Thoracic aorta (tissue), 2 donors: Measurements from ENCODE around the gene KIF1A. TPM values are rescaled to one million over a fixed set of nuclear protein-coding genes. Genes with fewer than 3 reads are reported as not detected.
"Not testable (repeated sequence)": the region's sequence is repeated elsewhere in the genome, so short reads cannot be mapped to it uniquely, and the experiment has no call there.

Experiments used
- ATAC-seq: fragments of 150-250 bp; one replicate; pipeline ENCODE4 v1.8.0; 2017; ENCODE audit warnings: low read depth; ENCODE audit not compliant: insufficient number of reproducible peaks, low FRiP score
- DNase-seq: peaks from one replicate; pipeline ENCODE4 v3.0.0-alpha.2; 2020; ENCODE audit warnings: low spot score
- H3K27ac ChIP-seq, 2 donors: fragments of 200-600 bp; sonication (generic); 1 replicate in 1 of 2; 2 replicates in 1 of 2; pipeline ENCODE4 v1.5.1; 2016; ENCODE audit warnings: mild to moderate bottlenecking in 2 of 2, moderate library complexity in 2 of 2
- H3K27me3 ChIP-seq: fragments of 200-600 bp; sonication (generic); replicated peaks from 2 replicates; pipeline ENCODE4 v1.6.0; 2016; ENCODE audit warnings: mild to moderate bottlenecking; ENCODE audit not compliant: insufficient read depth
- H3K36me3 ChIP-seq: fragments of 200-600 bp; sonication (generic); one replicate; pipeline ENCODE4 v1.5.1; 2016
- H3K4me1 ChIP-seq, 2 donors: fragments of 200-600 bp; sonication (generic); 1 replicate in 1 of 2; 2 replicates in 1 of 2; pipeline versions ENCODE4 v1.5.1 to v1.6.0; 2016; ENCODE audit warnings: low read depth in 2 of 2, mild to moderate bottlenecking in 1 of 2; ENCODE audit not compliant: control insufficient read depth in 1 of 2
- H3K4me3 ChIP-seq: fragments of 200-600 bp; sonication (generic); 2 replicates; pipeline ENCODE4 v1.5.1; 2016; ENCODE audit warnings: mild to moderate bottlenecking
- H3K9me3 ChIP-seq: fragments of 200-600 bp; sonication (generic); 2 replicates; pipeline ENCODE4 v1.5.1; 2016
- CTCF ChIP-seq: fragments of 200-600 bp; sonication (generic); IDR thresholded peaks from one replicate; pipeline ENCODE4 v1.5.1; 2019; ENCODE audit warnings: antibody characterized with exemption
- total RNA-seq, 2 donors: library from RNA; depleted of rRNA; stranded (reverse); fragments of >200 nt; gene quantifications; one replicate each; pipeline versions ENCODE4 v1.1.0 to v1.2.3, GENCODE V29; 2016

KIF1A gene
- total RNA-seq, 2 donors from 2014 or later, result 0.92 TPM; not detected in 1

GRCh38 chr2:240701736-240702639 is 118.0 kb downstream of the KIF1A start:
- no peak for ATAC-seq
- Histone ChIP-seq H3K27ac (no peak overlapping the region), H3K9me3 (no peaks in the 10 kb centered on the region), H3K4me3 (no peak overlapping the region), H3K27me3 (no peaks in the 10 kb centered on the region), H3K4me1 (no peaks in the 10 kb centered on the region), H3K36me3 (no peaks in the 10 kb centered on the region)
- DNase-seq, result no peak
- no peak for TF ChIP-seq CTCF

- no peak overlapping the region for H3K4me3 ChIP-seq
- no peaks in the 10 kb centered on the region for H3K27me3 ChIP-seq
- no peaks in the 10 kb centered on the region for H3K4me1 ChIP-seq
- ATAC-seq (no peak), DNase-seq (no peak)
- H3K36me3 ChIP-seq, result no peaks in the 10 kb centered on the region
- H3K27ac ChIP-seq, result no peak overlapping the region
- no peak for TF ChIP-seq CTCF
- no peaks in the 10 kb centered on the region for H3K9me3 ChIP-seq
Measured at GRCh38 chr2:240701091-240701735, 118.8 kb downstream of the KIF1A start.

GRCh38 chr2:240700616-240701015 is 119.4 kb downstream of the KIF1A start:
- DNase-seq, H3K9me3 ChIP-seq, H3K27me3 ChIP-seq, H3K36me3 ChIP-seq, ATAC-seq, H3K27ac ChIP-seq, H3K4me3 ChIP-seq, H3K4me1 ChIP-seq: not testable (repeated sequence)

GRCh38 chr2:240699835-240700234 is 120.2 kb downstream of the KIF1A start:
- H3K36me3 ChIP-seq, H3K27ac ChIP-seq, DNase-seq, H3K9me3 ChIP-seq, ATAC-seq, H3K4me1 ChIP-seq, H3K27me3 ChIP-seq, H3K4me3 ChIP-seq: not testable (repeated sequence)

- H3K36me3 ChIP-seq, ATAC-seq, H3K27ac ChIP-seq, H3K27me3 ChIP-seq, DNase-seq, H3K4me3 ChIP-seq, H3K9me3 ChIP-seq, H3K4me1 ChIP-seq: not testable (repeated sequence)
Measured at GRCh38 chr2:240698852-240699561, 121.0 kb downstream of the KIF1A start.

GRCh38 chr2:240696469-240696868 is 123.5 kb downstream of the KIF1A start:
- H3K9me3 ChIP-seq, DNase-seq, H3K4me1 ChIP-seq, ATAC-seq, H3K27me3 ChIP-seq, H3K27ac ChIP-seq, H3K4me3 ChIP-seq, H3K36me3 ChIP-seq: not testable (repeated sequence)

GRCh38 chr2:240695593-240695992 is 124.4 kb downstream of the KIF1A start:
- DNase-seq, H3K36me3 ChIP-seq, H3K4me3 ChIP-seq, H3K27me3 ChIP-seq, H3K9me3 ChIP-seq, H3K4me1 ChIP-seq, H3K27ac ChIP-seq, ATAC-seq: not testable (repeated sequence)

- not testable (repeated sequence) for H3K9me3 ChIP-seq, H3K36me3 ChIP-seq, ATAC-seq, H3K4me1 ChIP-seq, H3K27me3 ChIP-seq, DNase-seq, H3K4me3 ChIP-seq, H3K27ac ChIP-seq
Measured at GRCh38 chr2:240694304-240694703, 125.7 kb downstream of the KIF1A start.

GRCh38 chr2:240692583-240693561 is 127.1 kb downstream of the KIF1A start:
- not testable (repeated sequence) for ATAC-seq, H3K27ac ChIP-seq, H3K27me3 ChIP-seq, H3K36me3 ChIP-seq, DNase-seq, H3K4me1 ChIP-seq, H3K9me3 ChIP-seq, H3K4me3 ChIP-seq
